ENCODE results near the gene TET3.

TET3 gene

DNA sequence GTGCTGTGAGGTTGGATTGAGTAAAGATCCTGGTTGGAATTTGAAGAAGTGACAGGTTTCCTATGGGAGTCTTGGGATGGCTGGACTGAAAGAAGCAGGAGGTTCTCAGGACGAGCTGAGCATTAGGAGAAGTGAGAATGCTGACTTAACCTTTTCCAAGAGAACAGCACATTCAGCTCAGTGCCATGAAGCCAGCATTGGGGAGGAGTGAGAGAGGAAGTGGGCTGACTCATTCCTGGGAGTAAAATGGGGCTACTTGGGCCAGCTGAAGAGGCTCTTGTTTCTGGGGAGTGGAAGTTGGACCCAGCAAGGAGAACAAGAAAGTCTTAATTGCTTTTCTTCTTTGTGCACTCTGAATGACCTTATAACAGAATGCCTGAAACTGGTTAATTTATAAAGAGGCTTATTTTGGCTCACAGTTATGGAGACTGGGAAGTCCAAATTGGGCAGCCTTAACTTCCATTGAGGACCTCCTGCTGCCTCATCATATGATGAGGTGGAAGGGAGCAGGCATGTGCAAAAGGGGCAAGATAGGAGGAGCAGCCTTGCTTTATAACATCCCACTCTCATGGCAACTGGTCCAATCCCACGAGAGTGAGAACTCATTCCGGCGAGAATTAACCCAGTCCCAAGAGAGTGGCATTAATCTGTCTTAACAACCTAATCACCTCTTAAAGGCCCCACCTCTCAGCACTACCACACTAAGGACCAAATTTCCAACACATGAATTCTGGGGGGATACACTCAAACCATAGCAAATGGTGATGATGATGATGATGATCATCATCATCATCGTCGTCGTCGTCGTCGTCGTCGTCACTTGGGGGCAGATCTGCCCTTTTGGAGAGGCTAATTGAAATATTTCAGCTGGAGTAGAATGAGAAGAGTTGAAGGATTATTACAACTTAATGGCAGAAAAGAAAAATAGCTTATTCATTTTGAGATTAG is 31.9 kb upstream of the TET3 start:
- Histone ChIP-seq H3K36me3 (ENCODE audit: control insufficient read depth, low read length) (peaks cover 93% of the 10 kb centered on the region), H4K20me1 (ENCODE audit: control insufficient read depth, insufficient read depth, low read depth, low read length) (peaks cover 5% of the 10 kb centered on the region; the same call in 1 of the 2 replicates), H3K9me2 (replicated peaks; ENCODE audit: control insufficient read depth, low read length) (no peaks in the 10 kb centered on the region), H3K9me3 (ENCODE audit: control insufficient read depth, insufficient read depth, low read length) (no peaks in the 10 kb centered on the region), H3K4me3 (ENCODE audit: low read length) (no peak overlapping the region), H3K27ac (ENCODE audit: low read depth, low read length) (no peak overlapping the region), H3F3A (ENCODE audit: control insufficient read depth, insufficient read depth) (no peaks in the 10 kb centered on the region), H3K4me2 (ENCODE audit: low read length) (no peak overlapping the region), H3K79me2 (ENCODE audit: control insufficient read depth, low read length) (no peaks in the 10 kb centered on the region), H3K4me1 (ENCODE audit: control insufficient read depth, low read length) (no peaks in the 10 kb centered on the region), H3K27me3 (ENCODE audit: control insufficient read depth, low read length) (no peaks in the 10 kb centered on the region)
- no peak for TF ChIP-seq EZH2phosphoT487 (IDR thresholded peaks at IDR 0.05; ENCODE audit: borderline replicate concordance, low read length)
- TF ChIP-seq, protein P1, sequence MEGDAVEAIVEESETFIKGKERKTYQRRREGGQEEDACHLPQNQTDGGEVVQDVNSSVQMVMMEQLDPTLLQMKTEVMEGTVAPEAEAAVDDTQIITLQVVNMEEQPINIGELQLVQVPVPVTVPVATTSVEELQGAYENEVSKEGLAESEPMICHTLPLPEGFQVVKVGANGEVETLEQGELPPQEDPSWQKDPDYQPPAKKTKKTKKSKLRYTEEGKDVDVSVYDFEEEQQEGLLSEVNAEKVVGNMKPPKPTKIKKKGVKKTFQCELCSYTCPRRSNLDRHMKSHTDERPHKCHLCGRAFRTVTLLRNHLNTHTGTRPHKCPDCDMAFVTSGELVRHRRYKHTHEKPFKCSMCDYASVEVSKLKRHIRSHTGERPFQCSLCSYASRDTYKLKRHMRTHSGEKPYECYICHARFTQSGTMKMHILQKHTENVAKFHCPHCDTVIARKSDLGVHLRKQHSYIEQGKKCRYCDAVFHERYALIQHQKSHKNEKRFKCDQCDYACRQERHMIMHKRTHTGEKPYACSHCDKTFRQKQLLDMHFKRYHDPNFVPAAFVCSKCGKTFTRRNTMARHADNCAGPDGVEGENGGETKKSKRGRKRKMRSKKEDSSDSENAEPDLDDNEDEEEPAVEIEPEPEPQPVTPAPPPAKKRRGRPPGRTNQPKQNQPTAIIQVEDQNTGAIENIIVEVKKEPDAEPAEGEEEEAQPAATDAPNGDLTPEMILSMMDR (IDR thresholded peaks at IDR 0.05; ENCODE audit: low read depth, low read length, poor library complexity, severe bottlenecking), result no peak

DNA sequence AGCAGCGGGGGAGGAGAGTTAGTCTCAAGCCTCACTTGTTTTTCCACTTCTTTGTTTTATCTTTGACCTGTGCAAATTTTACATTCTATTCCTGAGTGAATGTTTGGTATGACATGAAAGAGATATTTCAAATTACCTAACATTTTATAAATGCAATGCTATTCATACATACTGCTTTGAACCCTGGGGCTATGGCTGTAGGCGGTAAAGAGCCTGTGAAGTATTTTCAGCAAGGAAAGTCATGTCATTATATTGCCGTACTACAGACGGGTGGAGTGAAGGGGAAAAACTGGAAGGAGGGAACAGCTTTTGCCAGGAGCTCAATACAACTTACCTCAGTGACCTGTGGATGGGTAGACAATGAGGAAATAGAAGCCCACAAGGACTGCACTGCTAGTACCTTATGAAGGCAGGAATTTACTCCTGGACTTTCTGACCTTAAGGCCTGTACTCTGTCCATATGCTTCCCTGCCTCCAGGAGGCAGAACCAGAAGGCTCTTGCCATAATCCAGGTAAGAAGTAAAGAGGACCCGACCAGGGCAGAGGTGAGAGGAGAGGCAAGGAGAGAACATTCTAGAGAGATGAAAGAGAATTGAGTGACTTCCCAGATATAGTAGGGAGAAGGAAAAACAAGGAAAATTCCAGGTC is 28.4 kb upstream of the TET3 start:
- Histone ChIP-seq H4K20me1 (ENCODE audit: control insufficient read depth, insufficient read depth, low read depth, low read length) (peaks cover 5% of the 10 kb centered on the region; the same call in 1 of the 2 replicates), H3F3A (ENCODE audit: control insufficient read depth, insufficient read depth) (no peaks in the 10 kb centered on the region; the same call in 1 of the 2 replicates), H3K4me1 (ENCODE audit: control insufficient read depth, low read length) (no peaks in the 10 kb centered on the region), H3K27ac (ENCODE audit: low read depth, low read length) (no peak overlapping the region), H3K79me2 (ENCODE audit: control insufficient read depth, low read length) (no peaks in the 10 kb centered on the region), H3K9me2 (replicated peaks; ENCODE audit: control insufficient read depth, low read length) (no peaks in the 10 kb centered on the region), H3K36me3 (ENCODE audit: control insufficient read depth, low read length) (peaks cover 78% of the 10 kb centered on the region), H3K4me2 (ENCODE audit: low read length) (no peak overlapping the region), H3K27me3 (ENCODE audit: control insufficient read depth, low read length) (no peaks in the 10 kb centered on the region), H3K9me3 (ENCODE audit: control insufficient read depth, insufficient read depth, low read length) (no peaks in the 10 kb centered on the region), H3K4me3 (ENCODE audit: low read length) (no peak overlapping the region)
- no peak for TF ChIP-seq EZH2phosphoT487 (IDR thresholded peaks at IDR 0.05; ENCODE audit: borderline replicate concordance, low read length)
- TF ChIP-seq, protein P1 (IDR thresholded peaks at IDR 0.05; ENCODE audit: low read depth, low read length, poor library complexity, severe bottlenecking), result no peak

DNA sequence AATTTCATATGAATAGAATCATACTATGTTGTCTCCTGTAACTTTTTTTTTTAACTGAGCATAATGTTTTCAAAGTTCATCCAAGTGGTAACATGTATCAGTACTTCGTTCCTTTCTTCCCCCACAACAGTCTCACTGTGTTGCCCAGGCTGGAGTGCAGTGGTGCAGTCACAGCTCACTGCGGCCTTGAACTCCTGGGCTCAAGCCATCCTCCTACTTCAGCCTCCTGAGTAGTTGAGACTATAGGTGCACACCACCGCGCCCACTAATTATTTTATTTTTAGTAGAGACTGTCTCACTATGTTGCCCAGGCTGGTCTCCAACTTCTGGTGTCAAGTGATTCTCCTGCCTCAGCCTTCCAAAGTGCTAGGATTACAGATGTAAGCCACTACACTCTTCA is 23.4 kb upstream of the TET3 start:
- H3K27me3 ChIP-seq (ENCODE audit: control insufficient read depth, low read length), result no peaks in the 10 kb centered on the region
- no peaks in the 10 kb centered on the region for H3K9me3 ChIP-seq (ENCODE audit: control insufficient read depth, insufficient read depth, low read length)
- H3K27ac ChIP-seq (ENCODE audit: low read depth, low read length), result no peak overlapping the region
- no peaks in the 10 kb centered on the region for H3K79me2 ChIP-seq (ENCODE audit: control insufficient read depth, low read length)
- no peak overlapping the region for H3K4me3 ChIP-seq (ENCODE audit: low read length)
- H4K20me1 ChIP-seq (ENCODE audit: control insufficient read depth, insufficient read depth, low read depth, low read length), result no peaks in the 10 kb centered on the region
- H3K9me2 ChIP-seq (replicated peaks; ENCODE audit: control insufficient read depth, low read length), result no peaks in the 10 kb centered on the region
- H3K4me1 ChIP-seq (ENCODE audit: control insufficient read depth, low read length), result peaks cover 7% of the 10 kb centered on the region; the same call in 1 of the 2 replicates
- H3K4me2 ChIP-seq (ENCODE audit: low read length), result no peak overlapping the region
- TF ChIP-seq, protein P1 (IDR thresholded peaks at IDR 0.05; ENCODE audit: low read depth, low read length, poor library complexity, severe bottlenecking), result no peak
- TF ChIP-seq EZH2phosphoT487 (IDR thresholded peaks at IDR 0.05; ENCODE audit: borderline replicate concordance, low read length), result no peak
- no peaks in the 10 kb centered on the region; the same call in 1 of the 2 replicates for H3F3A ChIP-seq (ENCODE audit: control insufficient read depth, insufficient read depth)
- H3K36me3 ChIP-seq (ENCODE audit: control insufficient read depth, low read length), result peaks cover 34% of the 10 kb centered on the region
